Hepatocyte (in vitro differentiated cells): ENCODE measurements around the gene LRMDA.

Experiments
- CTCF ChIP-seq: fragments of 200-600 bp; sonication (generic); IDR thresholded peaks from 2 replicates; pipeline ENCODE4 v1.5.1; 2016; ENCODE audit warnings: antibody characterized with exemption, mild to moderate bottlenecking; ENCODE audit not compliant: poor library complexity
- EZH2 ChIP-seq: fragments of 200-600 bp; sonication (generic); IDR thresholded peaks from 2 replicates; pipeline ENCODE4 v1.6.1; 2016; ENCODE audit warnings: antibody characterized with exemption, mild to moderate bottlenecking, borderline replicate concordance
- EZH2phosphoT487 ChIP-seq: fragments of 200-600 bp; sonication (generic); IDR thresholded peaks from one replicate; pipeline ENCODE4 v1.6.1; 2018; ENCODE audit warnings: antibody characterized with exemption, mild to moderate bottlenecking, low read depth, moderate library complexity; ENCODE audit not compliant: unreplicated experiment, severe bottlenecking

GRCh38 chr10:75733135-75733890, 301.9 kb downstream of the LRMDA start:
- no peak for TF ChIP-seq CTCF
- no peak for TF ChIP-seq EZH2phosphoT487
- no peak for TF ChIP-seq EZH2
